ENCODE results near the gene APOA5.

DNA sequence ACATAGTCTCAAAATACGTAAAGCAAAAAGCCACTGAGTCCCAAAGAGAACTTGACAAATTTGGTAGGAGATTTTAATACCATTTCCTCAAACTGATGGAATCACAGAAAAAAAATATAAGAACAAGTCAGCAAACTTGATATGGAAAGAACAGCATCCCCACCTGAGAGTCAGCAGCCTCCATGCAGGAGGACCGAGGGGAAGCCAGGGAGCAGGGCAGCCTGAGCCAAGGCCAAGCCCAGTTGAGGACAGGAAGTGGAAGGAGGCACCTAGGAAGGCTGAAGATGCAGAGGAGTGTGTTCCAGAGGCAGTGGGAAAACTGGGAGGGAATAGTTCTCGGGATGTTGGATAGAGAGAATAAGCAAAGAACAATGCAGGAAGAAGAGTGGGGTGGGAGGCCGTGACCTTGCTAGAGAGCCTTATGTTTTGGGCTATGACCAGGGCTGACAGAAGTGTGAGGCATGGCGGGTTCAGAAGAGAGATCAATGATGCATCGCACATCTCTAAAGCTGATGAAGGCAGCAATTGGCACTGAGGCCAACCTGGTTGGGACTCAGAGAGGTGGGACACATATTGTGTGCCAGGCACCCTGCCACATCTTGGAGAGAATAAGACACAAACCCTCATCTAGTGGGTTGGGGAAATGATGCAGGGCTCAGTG lies 16.1 kb upstream of the APOA5 start:
- TF ChIP-seq, protein P1, sequence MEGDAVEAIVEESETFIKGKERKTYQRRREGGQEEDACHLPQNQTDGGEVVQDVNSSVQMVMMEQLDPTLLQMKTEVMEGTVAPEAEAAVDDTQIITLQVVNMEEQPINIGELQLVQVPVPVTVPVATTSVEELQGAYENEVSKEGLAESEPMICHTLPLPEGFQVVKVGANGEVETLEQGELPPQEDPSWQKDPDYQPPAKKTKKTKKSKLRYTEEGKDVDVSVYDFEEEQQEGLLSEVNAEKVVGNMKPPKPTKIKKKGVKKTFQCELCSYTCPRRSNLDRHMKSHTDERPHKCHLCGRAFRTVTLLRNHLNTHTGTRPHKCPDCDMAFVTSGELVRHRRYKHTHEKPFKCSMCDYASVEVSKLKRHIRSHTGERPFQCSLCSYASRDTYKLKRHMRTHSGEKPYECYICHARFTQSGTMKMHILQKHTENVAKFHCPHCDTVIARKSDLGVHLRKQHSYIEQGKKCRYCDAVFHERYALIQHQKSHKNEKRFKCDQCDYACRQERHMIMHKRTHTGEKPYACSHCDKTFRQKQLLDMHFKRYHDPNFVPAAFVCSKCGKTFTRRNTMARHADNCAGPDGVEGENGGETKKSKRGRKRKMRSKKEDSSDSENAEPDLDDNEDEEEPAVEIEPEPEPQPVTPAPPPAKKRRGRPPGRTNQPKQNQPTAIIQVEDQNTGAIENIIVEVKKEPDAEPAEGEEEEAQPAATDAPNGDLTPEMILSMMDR (IDR thresholded peaks at IDR 0.05): no peak
- TF ChIP-seq POLR2A (IDR thresholded peaks at IDR 0.05) (no peak), POLR2AphosphoS5 (IDR thresholded peaks at IDR 0.05; ENCODE audit: insufficient read depth in 1 of 2, low read depth in 1 of 2) (no peak)

All from vagina (tissue), 2 donors.